DMS53 (cell line): ENCODE measurements around the gene TIMM9.
A peak's percentile ranks its signal among the peaks of the same experiment; 100 is the strongest.
"Not testable (repeated sequence)": the region's sequence is repeated elsewhere in the genome, so short reads cannot be mapped to it uniquely, and the experiment has no call there.

Source experiments
- DNase-seq: peaks from one replicate; lab custom pipeline; 2025; lab: John Stamatoyannopoulos, UW

Gene TIMM9

GRCh38 chr14:58398495-58398894, 28.8 kb downstream of the TIMM9 start:
- no peak for DNase-seq

- no peak for DNase-seq
These were observed 30.2 kb downstream of the TIMM9 start for GRCh38 chr14:58397156-58397555.

GRCh38 chr14:58395812-58396788, 31.2 kb downstream of the TIMM9 start, which contains the start of gene TOMM20L:
Gene TOMM20L, plus strand, starts transcription at chr14:58395930. Its CDS starts 28 bp downstream, at chr14:58395958.
- peak; percentile 88 for DNase-seq

GRCh38 chr14:58395562-58395811, 31.8 kb downstream of the TIMM9 start:
- no peak for DNase-seq

DNA sequence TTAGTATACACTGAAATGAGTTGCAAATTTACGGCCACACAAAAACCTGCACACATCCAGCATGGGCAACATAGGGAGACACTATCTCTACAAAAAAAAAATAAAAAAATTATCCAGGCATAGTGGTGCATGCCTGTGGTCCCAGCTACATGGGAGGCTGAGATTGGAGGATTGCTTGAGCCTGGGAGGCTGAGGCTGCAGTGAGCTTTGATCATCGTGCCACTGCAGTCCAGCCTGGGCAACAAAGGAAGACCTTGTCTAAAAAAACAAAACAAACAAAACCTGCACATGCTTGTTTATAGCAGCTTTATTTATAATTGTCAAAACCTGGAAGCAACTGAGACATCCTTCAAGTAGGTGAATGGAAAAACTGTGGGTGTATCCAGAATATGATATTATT, 36.5 kb downstream of the TIMM9 start:
- DNase-seq: no peak

DNA sequence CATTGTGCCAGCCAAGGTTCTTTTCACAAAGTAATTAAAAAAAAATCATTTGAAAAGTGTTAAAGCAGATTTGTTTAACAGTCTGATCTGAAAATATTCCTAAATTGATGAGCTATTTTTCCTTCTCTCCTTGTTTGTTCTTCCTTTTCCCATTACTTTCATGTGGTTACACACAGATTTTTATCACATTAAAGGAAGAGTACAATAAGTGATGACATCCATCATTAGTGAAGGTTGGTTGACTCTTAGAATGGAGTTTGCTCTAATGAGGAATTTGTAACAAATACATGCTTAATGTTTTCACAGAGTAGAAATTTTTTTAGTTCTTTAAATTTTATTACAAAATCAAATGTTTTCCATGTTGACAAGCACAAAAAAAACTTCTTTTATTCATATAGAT, 50.5 kb downstream of the TIMM9 start:
- DNase-seq: no peak

DNA sequence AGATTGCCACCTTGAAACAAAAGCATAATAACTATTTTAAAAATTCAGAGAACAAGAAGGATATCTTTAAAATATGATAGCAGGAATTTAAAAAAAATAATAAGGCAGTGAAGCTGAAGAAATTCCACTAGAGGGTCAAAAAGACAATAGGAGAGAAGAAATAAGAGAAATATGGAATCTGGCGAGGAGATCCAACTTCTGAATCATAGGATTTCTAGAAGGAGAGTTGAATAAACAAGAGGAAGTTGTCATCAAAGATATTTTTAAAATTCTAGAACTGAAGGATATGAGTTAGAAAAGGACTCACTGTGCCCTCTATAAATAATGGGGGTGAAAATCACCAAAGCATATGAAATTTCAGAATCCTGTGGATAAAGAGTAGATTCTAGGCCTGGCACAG, 58.4 kb downstream of the TIMM9 start:
- DNase-seq: no peak

GRCh38 chr14:58367296-58367695, 60.0 kb downstream of the TIMM9 start:
- no peak for DNase-seq

- no peak for DNase-seq
These were observed 63.0 kb downstream of the TIMM9 start for GRCh38 chr14:58364316-58364715.

DNA sequence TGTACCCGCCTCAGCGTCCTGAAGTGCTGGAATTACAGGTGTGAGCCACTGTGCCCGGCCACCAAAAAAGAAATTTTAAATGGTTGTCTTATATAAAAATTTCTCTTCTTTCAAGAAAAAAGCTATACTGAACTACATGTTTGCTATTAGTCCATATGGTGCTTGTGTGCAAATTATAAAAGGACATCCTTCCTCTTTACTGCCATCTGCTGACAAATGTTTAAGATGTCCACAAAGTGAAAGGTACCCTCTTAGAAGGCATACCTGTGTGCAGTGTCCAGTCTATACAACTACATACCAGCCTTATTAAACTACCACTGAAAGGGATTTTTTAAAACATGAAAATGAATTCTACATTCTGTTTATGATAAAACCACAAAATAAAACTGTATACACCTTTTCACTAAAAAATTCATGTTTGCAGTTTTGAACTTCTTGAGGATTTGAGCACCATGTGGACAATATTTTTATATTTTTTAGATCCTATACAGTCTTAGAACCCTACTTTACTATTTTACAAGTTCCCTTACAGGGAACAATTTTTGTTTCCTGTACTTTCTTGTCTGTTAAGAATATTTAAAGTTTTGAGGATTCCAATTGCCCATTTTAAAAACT, 64.4 kb downstream of the TIMM9 start:
- DNase-seq: peak; percentile 59

- DNase-seq: not testable (repeated sequence)
These were observed 65.1 kb downstream of the TIMM9 start for GRCh38 chr14:58362272-58362671.
